Adrenal gland (tissue), 12 donors: Measurements from ENCODE around the gene ACSM5. TPM values are rescaled to one million over a fixed set of nuclear protein-coding genes. Genes with fewer than 3 reads are reported as not detected.

ENCODE experiments used
- DNase-seq, 7 donors: peaks; one replicate each; pipeline ENCODE4 v3.0.0-alpha.2; 2019 to 2020
- H3K27ac ChIP-seq, 5 donors: fragments of 200-600 bp; sonication (generic) in 4 of 5; 1 replicate in 3 of 5; 2 replicates in 2 of 5; pipeline versions ENCODE4 v1.5.1 to v1.8.0; 2016 to 2020; ENCODE audit warnings: mild to moderate bottlenecking in 1 of 5
- H3K27me3 ChIP-seq: fragments of 200-600 bp; 2 replicates; pipeline ENCODE4 v1.8.0; 2021
- H3K36me3 ChIP-seq, 2 donors: fragments of 200-600 bp; replicated peaks in 1 of 2; 1 replicate in 1 of 2; 2 replicates in 1 of 2; pipeline versions ENCODE4 v1.5.1 to v1.8.0; 2018 to 2022
- H3K4me1 ChIP-seq, 2 donors: fragments of 200-600 bp; replicated peaks in 1 of 2; 1 replicate in 1 of 2; 2 replicates in 1 of 2; pipeline versions ENCODE4 v1.5.1 to v1.8.0; 2018 to 2021
- H3K4me3 ChIP-seq, 4 donors: fragments of 200-600 bp; sonication (generic) in 3 of 4; one replicate each; pipeline ENCODE4 v1.5.1; 2016 to 2018
- H3K9me3 ChIP-seq, 3 donors: fragments of 200-600 bp; sonication (generic) in 1 of 3; replicated peaks in 1 of 3; 1 replicate in 2 of 3; 2 replicates in 1 of 3; pipeline versions ENCODE4 v1.5.1 to v1.8.0; 2016 to 2021
- POLR2A ChIP-seq, 2 donors: fragments of 450-650 bp; IDR thresholded peaks; one replicate each; pipeline ENCODE4 v1.6.1; 2017; ENCODE audit warnings: antibody characterized with exemption in 2 of 2, mild to moderate bottlenecking in 2 of 2, moderate library complexity in 1 of 2
- WGBS, 4 donors: extraction: QIAGEN DNeasy Blood & Tissue Kit in 2 of 4; methylation state at CpG; one replicate each; pipeline versions ENCODE4 v1.1.5 to v1.1.7; 2013 to 2017; 5-methylcytosine and 5-hydroxymethylcytosine counted together
- intact Hi-C, 2 donors: fragments of 100-400 bp; cut with DNase I; formaldehyde crosslinking; loops; one replicate each; pipeline versions ENCODE4 v1.14.1 to v1.15.0; 2022 to 2023
- polyA plus RNA-seq, 3 donors: library from polyadenylated mRNA; stranded (reverse); fragments of 200-250 nt in 2 of 3; fragments of 350-450 nt in 1 of 3; fragmentation: Illumina TruSeq in 1 of 3; extraction: RNeasy Lipid Tissue Mini Kit (QIAGEN cat#74804) in 1 of 3; gene quantifications; one replicate each; pipeline ENCODE4 v1.2.3, GENCODE V29; 2013 to 2014
- total RNA-seq, 9 donors: library from RNA; depleted of rRNA in 4 of 9; stranded (reverse); fragments of >200 nt in 4 of 9; fragments of 120-200 nt in 1 of 9; fragmentation: NEBNext Ultra II Directional in 1 of 9; extraction: Animal tissue kit (Norgen Biotek cat#: 25700) in 1 of 9; gene quantifications; one replicate each; pipeline versions ENCODE4 v1.1.0 to v1.2.4, GENCODE V29; 2013 to 2023
- TF ChIP-seq, protein P1 (sequence below), 6 experiments: fragments of 450-650 bp in 4 of 6; fragments of 200-600 bp in 2 of 6; sonication (generic) in 1 of 6; IDR thresholded peaks; 1 replicate in 5 of 6; 2 replicates in 1 of 6; pipeline versions ENCODE4 v1.5.1 to v1.8.0; 2016 to 2021; ENCODE audit warnings: antibody characterized with exemption in 6 of 6, mild to moderate bottlenecking in 2 of 6, moderate library complexity in 1 of 6
- donor health status: healthy with polysubstance abuse.
- donor health status: Bipolar disorder and iron deficiency.
- donor health status: DM: yes; HTN: yes; CAD: no.
- donor health status: DM: no; HTN: no; CAD: no.
- donor health status: DM: no; HTN: no; CAD: no.
- donor health status: DM: yes; HTN: yes; CAD: no.

The ACSM5 gene
- total and polyA plus RNA-seq, 12 donors: 0.06 to 15.8 (median 6.3) TPM

DNA sequence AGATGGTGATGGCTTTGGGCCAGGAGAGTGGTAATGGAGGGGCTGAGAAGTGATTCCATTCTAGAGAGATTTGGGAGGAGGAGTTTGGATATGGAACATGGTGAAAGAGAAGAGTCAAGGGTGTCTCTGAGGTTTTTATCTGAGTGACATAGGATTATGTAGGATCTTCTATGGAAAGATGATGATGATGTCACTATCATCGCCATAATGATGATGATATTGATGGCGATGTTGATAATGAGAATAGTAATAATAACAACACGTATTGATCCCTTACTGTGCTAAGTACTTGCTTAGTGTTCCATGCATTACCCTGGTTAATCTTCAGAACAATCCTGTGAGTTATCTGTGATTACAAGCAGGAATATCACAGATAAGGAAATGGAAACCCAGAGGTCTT is 21.4 kb upstream of the ACSM5 start:
- WGBS, 4 donors: 81 to 91% (median 88%) methylated on average over 3 of the region's 3 CpGs
- DNase-seq: no peak
- Histone ChIP-seq H3K4me3 (no peak overlapping the region), H3K27me3 (no peaks in the 10 kb centered on the region), H3K4me1 (peaks cover 0 to 5% of the 10 kb centered on the region in 2 donors), H3K36me3 (no peaks in the 10 kb centered on the region), H3K9me3 (no peaks in the 10 kb centered on the region), H3K27ac (no peak overlapping the region)
- intact Hi-C loops: no loop called here
- TF ChIP-seq, protein P1, sequence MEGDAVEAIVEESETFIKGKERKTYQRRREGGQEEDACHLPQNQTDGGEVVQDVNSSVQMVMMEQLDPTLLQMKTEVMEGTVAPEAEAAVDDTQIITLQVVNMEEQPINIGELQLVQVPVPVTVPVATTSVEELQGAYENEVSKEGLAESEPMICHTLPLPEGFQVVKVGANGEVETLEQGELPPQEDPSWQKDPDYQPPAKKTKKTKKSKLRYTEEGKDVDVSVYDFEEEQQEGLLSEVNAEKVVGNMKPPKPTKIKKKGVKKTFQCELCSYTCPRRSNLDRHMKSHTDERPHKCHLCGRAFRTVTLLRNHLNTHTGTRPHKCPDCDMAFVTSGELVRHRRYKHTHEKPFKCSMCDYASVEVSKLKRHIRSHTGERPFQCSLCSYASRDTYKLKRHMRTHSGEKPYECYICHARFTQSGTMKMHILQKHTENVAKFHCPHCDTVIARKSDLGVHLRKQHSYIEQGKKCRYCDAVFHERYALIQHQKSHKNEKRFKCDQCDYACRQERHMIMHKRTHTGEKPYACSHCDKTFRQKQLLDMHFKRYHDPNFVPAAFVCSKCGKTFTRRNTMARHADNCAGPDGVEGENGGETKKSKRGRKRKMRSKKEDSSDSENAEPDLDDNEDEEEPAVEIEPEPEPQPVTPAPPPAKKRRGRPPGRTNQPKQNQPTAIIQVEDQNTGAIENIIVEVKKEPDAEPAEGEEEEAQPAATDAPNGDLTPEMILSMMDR (IDR thresholded peaks at IDR 0.05): no peak
- TF ChIP-seq POLR2A (IDR thresholded peaks at IDR 0.05): no peak

GRCh38 chr16:20388854-20389253 is 20.5 kb upstream of the ACSM5 start:
- intact Hi-C loops: no loop called here
- H3K9me3 ChIP-seq: no peaks in the 10 kb centered on the region
- no peak for DNase-seq
- no peak overlapping the region for H3K4me3 ChIP-seq
- H3K4me1 ChIP-seq: peaks cover 0 to 5% of the 10 kb centered on the region in 2 donors
- no peak for TF ChIP-seq POLR2A (IDR thresholded peaks at IDR 0.05)
- TF ChIP-seq, protein P1 (IDR thresholded peaks at IDR 0.05): no peak
- H3K27me3 ChIP-seq: no peaks in the 10 kb centered on the region
- no peaks in the 10 kb centered on the region for H3K36me3 ChIP-seq
- WGBS, 4 donors: 50 to 75% (median 64%) methylated on average over 1 of the region's 1 CpG
- no peak overlapping the region for H3K27ac ChIP-seq

GRCh38 chr16:20391045-20391444 is 18.3 kb upstream of the ACSM5 start:
- Histone ChIP-seq H3K4me3 (no peak overlapping the region), H3K27ac (no peak overlapping the region), H3K9me3 (no peaks in the 10 kb centered on the region), H3K36me3 (no peaks in the 10 kb centered on the region), H3K4me1 (peaks cover 0 to 2% of the 10 kb centered on the region in 2 donors), H3K27me3 (no peaks in the 10 kb centered on the region)
- no peak for TF ChIP-seq POLR2A (IDR thresholded peaks at IDR 0.05)
- TF ChIP-seq, protein P1 (IDR thresholded peaks at IDR 0.05): no peak
- DNase-seq: no peak
- 84 to 93% (median 88%) methylated on average over 5 of the region's 5 CpGs for WGBS, 4 donors
- intact Hi-C loops: no loop called here

GRCh38 chr16:20393801-20394577 is 15.3 kb upstream of the ACSM5 start:
- Histone ChIP-seq H3K4me1 (no peaks in the 10 kb centered on the region), H3K4me3 (no peak overlapping the region), H3K9me3 (no peaks in the 10 kb centered on the region), H3K36me3 (no peaks in the 10 kb centered on the region), H3K27me3 (no peaks in the 10 kb centered on the region), H3K27ac (peak overlapping the region in 1 of 5 donors; percentile 30)
- peak in 4 of 7 donors; percentile 29 to 64 (median 38) for DNase-seq
- 43 to 59% (median 46%) methylated on average over 2 of the region's 2 CpGs for WGBS, 4 donors
- intact Hi-C loops: no loop called here
- no peak for TF ChIP-seq POLR2A (IDR thresholded peaks at IDR 0.05)
- TF ChIP-seq, protein P1 (IDR thresholded peaks at IDR 0.05): no peak
